PC-3 (cell line): ENCODE measurements around the gene EPG5. TPM values are rescaled to one million over a fixed set of nuclear protein-coding genes. Genes with fewer than 3 reads are reported as not detected.
"Not testable (repeated sequence)": the region's sequence is repeated elsewhere in the genome, so short reads cannot be mapped to it uniquely, and the experiment has no call there.

Experiments
- ATAC-seq: fragments of 200-7000 bp; cut with Tn5 transposase; 2 replicates; pipeline ENCODE4 v1.9.1; 2020; ENCODE audit warnings: mild to moderate bottlenecking, moderate library complexity
- BruUV-seq: library from RNA; stranded (reverse); fragments of 400-500 nt; replicated peaks from 2 replicates; lab custom pipeline; 2021; lab: Mats Ljungman, UMichigan
- CTCF ChIA-PET: fragments of 300-600 bp; sonication (Branson Sonifier 250); formaldehyde crosslinking; loops from one replicate; lab custom pipeline; 2022; ENCODE audit warnings: antibody characterized with exemption; lab: Charles Lee
- POLR2A ChIA-PET: fragments of 300-600 bp; sonication (Branson Sonifier 250); formaldehyde crosslinking; loops from one replicate; lab custom pipeline; 2022; ENCODE audit warnings: antibody characterized with exemption; ENCODE audit not compliant: unreplicated experiment; lab: Charles Lee
- DNase-seq: peaks from one replicate; pipeline ENCODE4 v3.0.0-alpha.2; 2015
- H2AFZ ChIP-seq: fragments of 300-600 bp; sonication (generic); 2 replicates; pipeline ENCODE4 v1.6.0; 2016; ENCODE audit warnings: antibody characterized with exemption, low read length
- H3F3A ChIP-seq: fragments of 300-600 bp; sonication (generic); one replicate; pipeline ENCODE4 v1.6.0; 2017; ENCODE audit warnings: antibody characterized with exemption, low read length, control low read depth, mild to moderate bottlenecking; ENCODE audit not compliant: unreplicated experiment
- H3K27ac ChIP-seq: fragments of 300-600 bp; sonication (generic); 2 replicates; pipeline ENCODE4 v1.5.1; 2016; ENCODE audit warnings: mild to moderate bottlenecking, low read length
- H3K27me3 ChIP-seq: fragments of 300-600 bp; sonication (generic); 2 replicates; pipeline ENCODE4 v1.6.1; 2016; ENCODE audit warnings: low read length, mixed read lengths
- H3K36me3 ChIP-seq: fragments of 300-600 bp; sonication (generic); 2 replicates; pipeline ENCODE4 v1.6.1; 2016; ENCODE audit warnings: low read depth, mixed run types, low read length, mixed read lengths
- H3K4me1 ChIP-seq: fragments of 300-600 bp; sonication (generic); 2 replicates; pipeline ENCODE4 v1.5.1; 2016; ENCODE audit warnings: low read length; ENCODE audit not compliant: insufficient read depth
- H3K4me2 ChIP-seq: fragments of 300-600 bp; sonication (generic); 2 replicates; pipeline ENCODE4 v1.6.0; 2016; ENCODE audit warnings: low read length
- H3K4me3 ChIP-seq: fragments of 300-600 bp; sonication (generic); 2 replicates; pipeline ENCODE4 v1.5.1; 2016; ENCODE audit warnings: mild to moderate bottlenecking, low read length, mixed read lengths
- H3K79me2 ChIP-seq: fragments of 300-600 bp; sonication (generic); 2 replicates; pipeline ENCODE4 v1.6.1; 2017; ENCODE audit warnings: low read length, mixed read lengths
- H3K9ac ChIP-seq: fragments of 300-600 bp; sonication (generic); 2 replicates; pipeline ENCODE4 v1.6.0; 2016; ENCODE audit warnings: mild to moderate bottlenecking, low read length
- H3K9me2 ChIP-seq: fragments of 300-600 bp; sonication (generic); replicated peaks from 2 replicates; pipeline ENCODE4 v1.6.1; 2016; ENCODE audit warnings: mixed run types, low read length, mixed read lengths
- H3K9me3 ChIP-seq: fragments of 300-600 bp; sonication (generic); 2 replicates; pipeline ENCODE4 v1.6.1; 2016; ENCODE audit warnings: low read length, mixed read lengths
- H4K20me1 ChIP-seq: fragments of 300-600 bp; sonication (generic); 2 replicates; pipeline ENCODE4 v1.6.1; 2016; ENCODE audit warnings: low read length, mixed read lengths
- EZH2 ChIP-seq: fragments of 300-600 bp; sonication (generic); IDR thresholded peaks from one replicate; pipeline ENCODE4 v1.6.1; 2017; ENCODE audit warnings: antibody characterized with exemption, mild to moderate bottlenecking, low read length; ENCODE audit not compliant: unreplicated experiment
- EZH2phosphoT487 ChIP-seq: fragments of 300-600 bp; sonication (generic); IDR thresholded peaks from 2 replicates; pipeline ENCODE4 v1.6.1; 2018; ENCODE audit warnings: mild to moderate bottlenecking, antibody characterized with exemption, low read length, borderline replicate concordance
- intact Hi-C: fragments of 100-400 bp; cut with micrococcal nuclease; formaldehyde crosslinking; loops from 2 replicates; pipeline ENCODE4 v1.9.0; 2023
- total RNA-seq: library from RNA; depleted of rRNA; stranded (reverse); fragments of >200 nt; gene quantifications from 2 replicates; pipeline ENCODE4 v1.2.3, GENCODE V29; 2014
- TF ChIP-seq, protein P1 (sequence below): fragments of 300-600 bp; sonication (generic); conservative IDR thresholded peaks from 2 replicates; pipeline ENCODE4 v1.5.1; 2017; ENCODE audit warnings: antibody characterized with exemption, low read depth, mild to moderate bottlenecking, low read length

The EPG5 gene
- total RNA-seq, 1 experiment from 2014 or later: 7.1 TPM

DNA sequence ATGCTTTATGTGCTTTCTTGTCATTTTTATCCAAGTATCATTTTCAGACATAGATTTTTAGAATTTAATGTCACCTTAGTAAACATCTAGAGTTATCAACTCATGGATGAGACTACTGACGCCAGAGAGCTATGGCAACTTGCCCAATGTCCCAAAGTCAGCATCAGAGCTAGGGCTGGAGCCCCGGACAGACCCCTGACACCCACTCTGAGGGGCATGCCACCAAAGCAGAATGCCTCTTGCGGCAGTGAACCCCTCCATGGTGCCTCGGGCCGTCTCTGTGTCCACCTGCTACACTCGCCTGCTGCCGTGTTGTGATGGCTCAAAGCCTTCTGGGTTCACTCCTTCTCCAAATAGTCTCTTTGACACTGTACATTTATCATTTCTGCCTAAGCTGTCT is 136.2 kb downstream of the EPG5 start:
- ATAC-seq (no peak), DNase-seq (no peak)
- Histone ChIP-seq H3K4me3 (no peak overlapping the region), H3K9me3 (no peaks in the 10 kb centered on the region), H3K9me2 (no peaks in the 10 kb centered on the region), H3K36me3 (no peaks in the 10 kb centered on the region), H3K4me1 (peaks cover 17% of the 10 kb centered on the region), H3K79me2 (no peaks in the 10 kb centered on the region), H2AFZ (no peak overlapping the region), H3K27me3 (no peaks in the 10 kb centered on the region), H3K4me2 (no peak overlapping the region), H3K27ac (no peak overlapping the region), H3F3A (no peaks in the 10 kb centered on the region), H3K9ac (no peak overlapping the region), H4K20me1 (no peaks in the 10 kb centered on the region)
- intact Hi-C loops: no loop called here
- TF ChIP-seq, protein P1, sequence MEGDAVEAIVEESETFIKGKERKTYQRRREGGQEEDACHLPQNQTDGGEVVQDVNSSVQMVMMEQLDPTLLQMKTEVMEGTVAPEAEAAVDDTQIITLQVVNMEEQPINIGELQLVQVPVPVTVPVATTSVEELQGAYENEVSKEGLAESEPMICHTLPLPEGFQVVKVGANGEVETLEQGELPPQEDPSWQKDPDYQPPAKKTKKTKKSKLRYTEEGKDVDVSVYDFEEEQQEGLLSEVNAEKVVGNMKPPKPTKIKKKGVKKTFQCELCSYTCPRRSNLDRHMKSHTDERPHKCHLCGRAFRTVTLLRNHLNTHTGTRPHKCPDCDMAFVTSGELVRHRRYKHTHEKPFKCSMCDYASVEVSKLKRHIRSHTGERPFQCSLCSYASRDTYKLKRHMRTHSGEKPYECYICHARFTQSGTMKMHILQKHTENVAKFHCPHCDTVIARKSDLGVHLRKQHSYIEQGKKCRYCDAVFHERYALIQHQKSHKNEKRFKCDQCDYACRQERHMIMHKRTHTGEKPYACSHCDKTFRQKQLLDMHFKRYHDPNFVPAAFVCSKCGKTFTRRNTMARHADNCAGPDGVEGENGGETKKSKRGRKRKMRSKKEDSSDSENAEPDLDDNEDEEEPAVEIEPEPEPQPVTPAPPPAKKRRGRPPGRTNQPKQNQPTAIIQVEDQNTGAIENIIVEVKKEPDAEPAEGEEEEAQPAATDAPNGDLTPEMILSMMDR: no peak
- TF ChIP-seq EZH2phosphoT487: no peak
- TF ChIP-seq EZH2: no peak
- no TSS peak for BruUV-seq
- ChIA-PET POLR2A (no interaction called here), CTCF (interaction anchor here (0.6 to 0.8 kb wide), 2 partner anchors 9 to 32 kb away, joined by 6 to 8 read pairs; no protein-coding TSS in a partner anchor)

DNA sequence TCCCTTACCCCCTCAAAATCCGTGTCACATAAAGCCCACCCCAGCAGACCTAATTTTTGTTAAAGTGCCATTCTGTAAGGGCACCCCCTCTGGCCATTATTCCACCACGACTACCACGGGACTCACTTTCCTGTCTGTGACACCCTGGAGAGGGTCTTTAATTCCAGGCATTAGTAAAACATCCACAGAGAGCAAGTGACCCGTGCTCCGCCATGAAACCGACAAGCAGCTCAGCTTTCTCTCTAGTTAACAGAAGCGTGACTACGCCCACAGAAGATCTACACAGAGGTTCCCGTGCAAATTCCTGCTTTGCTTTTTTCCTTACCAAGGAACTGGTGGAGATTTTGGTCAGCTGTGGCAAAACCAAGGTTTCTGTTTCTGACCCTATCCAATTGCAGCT is 137.3 kb downstream of the EPG5 start:
- no peak overlapping the region for H3K4me2 ChIP-seq
- no peak overlapping the region for H3K9ac ChIP-seq
- TF ChIP-seq, protein P1: no peak
- TF ChIP-seq EZH2 (no peak), EZH2phosphoT487 (no peak)
- peaks cover 16% of the 10 kb centered on the region for H3K4me1 ChIP-seq
- H2AFZ ChIP-seq: no peak overlapping the region
- ChIA-PET CTCF (no interaction called here), POLR2A (interaction anchor here (0.6 kb wide), 1 partner anchor 28 kb away, joined by 3 read pairs; no protein-coding TSS in a partner anchor)
- no peaks in the 10 kb centered on the region for H3K9me3 ChIP-seq
- H3K36me3 ChIP-seq: no peaks in the 10 kb centered on the region
- H3K27ac ChIP-seq: no peak overlapping the region
- no peaks in the 10 kb centered on the region for H4K20me1 ChIP-seq
- H3K27me3 ChIP-seq: no peaks in the 10 kb centered on the region
- ATAC-seq: no peak
- H3K79me2 ChIP-seq: no peaks in the 10 kb centered on the region
- H3K4me3 ChIP-seq: no peak overlapping the region
- H3K9me2 ChIP-seq: no peaks in the 10 kb centered on the region
- no peaks in the 10 kb centered on the region for H3F3A ChIP-seq
- no peak for DNase-seq
- intact Hi-C loops: no loop called here
- BruUV-seq: no TSS peak

DNA sequence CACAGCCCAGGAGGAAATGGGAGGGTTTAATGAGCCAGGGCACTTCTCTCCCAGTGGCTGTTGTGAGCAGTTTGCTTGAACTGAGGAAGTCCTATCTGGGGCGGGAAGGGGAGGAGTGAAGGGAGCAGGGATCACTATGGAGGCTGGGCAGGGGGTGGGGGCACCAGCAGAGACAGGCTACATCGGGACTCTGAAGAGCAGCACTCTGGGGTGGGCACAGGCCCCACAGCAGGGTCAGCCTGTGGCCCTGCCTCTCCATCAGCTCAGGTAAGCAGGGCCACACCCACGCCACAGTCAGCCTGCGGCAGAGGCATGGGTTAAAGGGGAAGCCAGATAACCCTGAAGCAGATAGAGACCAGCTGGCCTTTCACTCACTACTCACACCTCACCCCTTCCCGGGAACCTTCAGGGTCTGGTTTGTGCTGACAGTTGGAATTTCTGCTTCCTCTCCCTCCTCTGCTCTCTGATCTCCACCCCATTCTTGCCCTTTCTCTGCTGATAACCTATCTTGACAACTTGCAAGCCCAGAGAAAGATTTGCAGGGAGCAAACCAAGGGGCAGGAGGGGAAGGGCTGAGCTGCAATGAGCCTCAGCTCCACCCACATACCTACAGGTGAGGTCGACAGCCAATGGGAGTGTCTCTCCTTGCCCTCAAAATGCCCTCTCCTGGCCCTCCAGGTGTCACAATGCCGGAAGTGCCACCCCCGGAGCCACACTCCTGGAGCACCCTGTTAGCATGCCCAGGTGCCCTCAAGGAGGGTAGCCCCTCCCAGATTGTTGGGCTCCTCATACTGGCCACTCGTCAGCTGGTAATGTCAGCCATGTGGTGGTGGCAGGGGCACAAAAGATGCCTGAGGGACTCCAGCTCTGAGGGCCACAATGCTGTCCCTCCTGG is 138.0 kb downstream of the EPG5 start:
- H3K36me3 ChIP-seq: no peaks in the 10 kb centered on the region
- H3F3A ChIP-seq: no peaks in the 10 kb centered on the region
- no peaks in the 10 kb centered on the region for H3K79me2 ChIP-seq
- H3K4me3 ChIP-seq: no peak overlapping the region
- DNase-seq: no peak
- H3K9me2 ChIP-seq: no peaks in the 10 kb centered on the region
- H3K9me3 ChIP-seq: no peaks in the 10 kb centered on the region
- H3K4me2 ChIP-seq: no peak overlapping the region
- ChIA-PET CTCF (no interaction called here), POLR2A (interaction anchor here (0.6 kb wide), 1 partner anchor 29 kb away, joined by 3 read pairs; no protein-coding TSS in a partner anchor)
- no peak overlapping the region for H2AFZ ChIP-seq
- BruUV-seq: no TSS peak
- no peak for TF ChIP-seq EZH2
- no peak for TF ChIP-seq EZH2phosphoT487
- TF ChIP-seq, protein P1: no peak
- no peaks in the 10 kb centered on the region for H4K20me1 ChIP-seq
- H3K9ac ChIP-seq: no peak overlapping the region
- no peak overlapping the region for H3K27ac ChIP-seq
- intact Hi-C loops: no loop called here
- no peaks in the 10 kb centered on the region for H3K27me3 ChIP-seq
- ATAC-seq: no peak
- H3K4me1 ChIP-seq: peaks cover 12% of the 10 kb centered on the region

DNA sequence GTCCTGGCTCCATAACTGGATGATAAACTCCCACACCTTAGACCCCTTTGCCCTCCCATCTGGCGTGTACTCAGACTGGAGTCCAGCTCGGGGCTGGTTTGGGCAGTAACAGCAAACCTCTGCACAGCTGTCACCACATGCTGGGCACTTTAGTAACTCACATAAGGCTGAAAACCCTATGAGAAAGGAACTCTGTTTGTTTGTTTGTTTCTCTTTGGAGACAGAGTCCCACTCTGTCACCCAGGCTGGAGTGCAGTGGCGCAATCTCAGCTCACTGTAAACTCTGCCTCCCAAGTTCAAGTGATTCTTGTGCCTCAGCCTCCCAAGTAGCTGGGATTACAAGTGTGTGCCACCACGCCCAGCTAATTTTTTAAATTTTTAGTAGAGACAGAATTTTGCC is 140.4 kb downstream of the EPG5 start:
- H2AFZ ChIP-seq, ATAC-seq, H3K79me2 ChIP-seq, H3K27ac ChIP-seq, H3K4me3 ChIP-seq, H3K4me2 ChIP-seq, CTCF ChIA-PET, H3K9me3 ChIP-seq, H3F3A ChIP-seq, intact Hi-C loops, H3K36me3 ChIP-seq, DNase-seq, H3K27me3 ChIP-seq, H3K9ac ChIP-seq, BruUV-seq, H3K9me2 ChIP-seq, POLR2A ChIA-PET, H4K20me1 ChIP-seq: not testable (repeated sequence)
- H3K4me1 ChIP-seq: peaks cover 12% of the 10 kb centered on the region
